Endodermal cell (in vitro differentiated cells): ENCODE measurements around the gene EML1. TPM values are rescaled to one million over a fixed set of nuclear protein-coding genes. Genes with fewer than 3 reads are reported as not detected.

Source experiments
- DNase-seq: peaks from one replicate; pipeline ENCODE4 v3.0.0-alpha.2; 2017
- H3K27ac ChIP-seq: 2 replicates; pipeline ENCODE4 v1.5.1; 2013; ENCODE audit warnings: mild to moderate bottlenecking, low read depth, low read length, moderate library complexity
- H3K27me3 ChIP-seq: 2 replicates; pipeline ENCODE4 v1.6.1; 2013; ENCODE audit warnings: mild to moderate bottlenecking, low read length, moderate library complexity; ENCODE audit not compliant: insufficient read depth, control insufficient read depth, poor library complexity, severe bottlenecking
- H3K36me3 ChIP-seq: 2 replicates; pipeline ENCODE4 v1.7.0; 2013; ENCODE audit warnings: mild to moderate bottlenecking, low read length, moderate library complexity; ENCODE audit not compliant: control insufficient read depth, insufficient read depth
- H3K4me1 ChIP-seq: one replicate; pipeline ENCODE4 v1.7.0; 2013; ENCODE audit warnings: low read length; ENCODE audit not compliant: control insufficient read depth, insufficient read depth
- H3K4me3 ChIP-seq: 2 replicates; pipeline ENCODE4 v1.5.1; 2013; ENCODE audit warnings: mild to moderate bottlenecking, low read length, moderate library complexity
- H3K9ac ChIP-seq: 2 replicates; pipeline ENCODE4 v1.6.1; 2013; ENCODE audit warnings: mild to moderate bottlenecking, low read length, moderate library complexity; ENCODE audit not compliant: poor library complexity, severe bottlenecking; ENCODE audit errors: extremely low read depth
- H3K9me3 ChIP-seq: 2 replicates; pipeline ENCODE4 v1.6.1; 2013; ENCODE audit warnings: mild to moderate bottlenecking, low read length, moderate library complexity; ENCODE audit not compliant: control insufficient read depth
- H3K27ac Mint-ChIP-seq: 2 replicates; pipeline ENCODE4 v1.8.0; 2020; ENCODE audit warnings: mixed read lengths
- H3K27me3 Mint-ChIP-seq: 2 replicates; pipeline ENCODE4 v1.8.0; 2021; ENCODE audit warnings: mild to moderate bottlenecking, mixed read lengths; ENCODE audit not compliant: insufficient read depth
- H3K36me3 Mint-ChIP-seq: 2 replicates; pipeline ENCODE4 v1.8.0; 2020; ENCODE audit warnings: low read depth, mixed read lengths
- H3K4me1 Mint-ChIP-seq: 2 replicates; pipeline ENCODE4 v1.8.0; 2020; ENCODE audit warnings: mixed read lengths
- H3K4me3 Mint-ChIP-seq: 2 replicates; pipeline ENCODE4 v1.8.0; 2020; ENCODE audit warnings: mild to moderate bottlenecking, moderate library complexity, mixed read lengths
- H3K9me3 Mint-ChIP-seq: 2 replicates; pipeline ENCODE4 v1.8.0; 2020; ENCODE audit warnings: mild to moderate bottlenecking, mixed read lengths
- WGBS, 2 experiments: methylation state at CpG; one replicate each; pipeline versions ENCODE4 v1.1.5 to v1.1.7; 2013; ENCODE audit warnings: missing lambda C conversion rate in 2 of 2, mixed read lengths in 1 of 2; ENCODE audit not compliant: insufficient coverage in 1 of 2, insufficient read length in 1 of 2; 5-methylcytosine and 5-hydroxymethylcytosine counted together
- total RNA-seq, 2 donors: library from RNA; stranded (reverse); fragmentation: NEBNext Ultra II Directional in 1 of 2; extraction: Animal tissue kit (Norgen Biotek cat#: 25700) in 1 of 2; gene quantifications; 2 replicates in 1 of 2; 3 replicates in 1 of 2; pipeline ENCODE4 v1.2.1, GENCODE V29; 2021
- TF ChIP-seq, protein P1 (sequence below): fragments of 200-600 bp; sonication (generic); conservative IDR thresholded peaks from 2 replicates; pipeline ENCODE4 v1.5.0; 2021; ENCODE audit warnings: antibody characterized with exemption, mild to moderate bottlenecking

The EML1 gene
- total RNA-seq, 2 donors from 2014 or later = 25.0 to 31.4 TPM

DNA sequence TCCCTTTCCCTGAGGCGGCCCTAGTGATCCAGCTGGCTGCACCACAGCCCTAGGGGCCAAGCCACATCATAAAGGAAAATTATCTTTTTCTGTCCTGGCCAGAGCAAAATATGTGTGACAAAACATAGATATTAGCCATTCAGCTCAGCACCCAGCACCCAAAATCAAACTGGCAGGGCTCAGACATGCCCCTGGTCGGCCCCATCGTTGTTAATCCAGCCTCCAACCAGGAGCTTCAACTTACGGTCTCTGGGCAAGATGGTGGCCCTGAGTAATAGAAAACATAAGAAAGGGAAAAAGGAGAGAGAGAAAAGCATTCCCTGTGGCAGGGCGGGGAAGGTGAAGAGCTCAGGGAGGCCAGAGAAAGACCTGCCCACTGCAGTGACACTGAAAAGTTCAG lies 111.9 kb downstream of the EML1 start:
- Histone ChIP-seq H3K36me3 (peaks cover 49% of the 10 kb centered on the region), H3K27me3 (no peaks in the 10 kb centered on the region), H3K27ac (no peak overlapping the region), H3K9me3 (peaks cover 34% of the 10 kb centered on the region), H3K4me3 (no peak overlapping the region), H3K4me1 (peaks cover 3% of the 10 kb centered on the region), H3K9ac (no peak overlapping the region)
- H3K4me3 Mint-ChIP-seq = no peak overlapping the region
- H3K27ac Mint-ChIP-seq = no peak overlapping the region
- H3K27me3 Mint-ChIP-seq = no peaks in the 10 kb centered on the region
- no peak for DNase-seq
- TF ChIP-seq, protein P1, sequence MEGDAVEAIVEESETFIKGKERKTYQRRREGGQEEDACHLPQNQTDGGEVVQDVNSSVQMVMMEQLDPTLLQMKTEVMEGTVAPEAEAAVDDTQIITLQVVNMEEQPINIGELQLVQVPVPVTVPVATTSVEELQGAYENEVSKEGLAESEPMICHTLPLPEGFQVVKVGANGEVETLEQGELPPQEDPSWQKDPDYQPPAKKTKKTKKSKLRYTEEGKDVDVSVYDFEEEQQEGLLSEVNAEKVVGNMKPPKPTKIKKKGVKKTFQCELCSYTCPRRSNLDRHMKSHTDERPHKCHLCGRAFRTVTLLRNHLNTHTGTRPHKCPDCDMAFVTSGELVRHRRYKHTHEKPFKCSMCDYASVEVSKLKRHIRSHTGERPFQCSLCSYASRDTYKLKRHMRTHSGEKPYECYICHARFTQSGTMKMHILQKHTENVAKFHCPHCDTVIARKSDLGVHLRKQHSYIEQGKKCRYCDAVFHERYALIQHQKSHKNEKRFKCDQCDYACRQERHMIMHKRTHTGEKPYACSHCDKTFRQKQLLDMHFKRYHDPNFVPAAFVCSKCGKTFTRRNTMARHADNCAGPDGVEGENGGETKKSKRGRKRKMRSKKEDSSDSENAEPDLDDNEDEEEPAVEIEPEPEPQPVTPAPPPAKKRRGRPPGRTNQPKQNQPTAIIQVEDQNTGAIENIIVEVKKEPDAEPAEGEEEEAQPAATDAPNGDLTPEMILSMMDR = no peak
- peaks cover 10% of the 10 kb centered on the region for H3K4me1 Mint-ChIP-seq
- H3K36me3 Mint-ChIP-seq = peaks cover 67% of the 10 kb centered on the region
- WGBS, 2 experiments = 91 to 100% methylated on average over 2 to 5 of the region's 5 CpGs
- peaks cover 25% of the 10 kb centered on the region for H3K9me3 Mint-ChIP-seq

DNA sequence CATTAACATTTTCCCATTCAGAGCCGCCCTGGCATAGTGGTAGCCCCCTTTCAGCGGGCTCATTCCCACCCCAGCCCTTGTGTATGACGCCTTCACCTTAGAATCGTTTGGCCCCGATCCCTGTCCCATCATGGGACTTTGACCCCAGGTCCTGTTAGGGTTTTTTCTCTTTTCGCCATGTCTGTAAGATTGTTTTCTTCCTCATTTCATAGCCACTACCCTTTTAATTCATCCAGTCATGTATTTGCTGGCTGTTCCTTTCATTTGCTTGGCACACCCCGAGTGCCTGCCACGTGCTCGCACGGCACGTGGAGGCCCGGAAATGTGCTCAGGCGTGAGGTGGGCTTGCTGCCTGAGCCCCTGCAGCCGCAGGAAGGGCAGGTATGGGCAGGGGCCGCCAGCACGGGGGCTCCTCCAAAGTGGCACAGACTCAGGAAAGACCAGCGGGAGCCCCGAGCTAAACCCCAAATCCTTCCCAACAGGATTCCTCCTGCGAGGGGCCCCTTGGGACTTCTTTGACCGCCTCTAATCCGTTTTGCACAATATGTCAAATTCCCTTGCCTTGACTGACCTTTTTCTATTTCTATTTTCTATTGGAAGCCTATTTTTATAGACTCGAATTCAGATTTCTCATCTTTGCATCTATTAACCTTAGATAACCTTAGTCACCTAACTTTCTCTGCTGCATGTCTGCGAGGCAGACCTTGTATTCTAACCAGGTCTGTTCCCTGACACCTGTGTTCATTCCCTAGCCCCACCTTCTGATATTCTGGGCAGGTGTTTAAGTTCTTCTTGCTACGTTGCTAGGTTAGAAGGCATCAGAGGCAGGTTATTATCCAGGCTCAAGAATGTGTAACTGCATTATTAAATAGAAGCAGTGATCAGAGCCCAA lies 114.8 kb downstream of the EML1 start:
- Mint-ChIP-seq H3K4me3 (no peak overlapping the region), H3K36me3 (peaks cover 55% of the 10 kb centered on the region), H3K9me3 (peaks cover 17% of the 10 kb centered on the region), H3K27ac (no peak overlapping the region), H3K27me3 (no peaks in the 10 kb centered on the region), H3K4me1 (peaks cover 19% of the 10 kb centered on the region)
- no peaks in the 10 kb centered on the region for H3K27me3 ChIP-seq
- H3K9me3 ChIP-seq = peaks cover 12% of the 10 kb centered on the region
- peaks cover 11% of the 10 kb centered on the region for H3K4me1 ChIP-seq
- H3K9ac ChIP-seq = no peak overlapping the region
- TF ChIP-seq, protein P1 = no peak
- no peak overlapping the region for H3K4me3 ChIP-seq
- H3K36me3 ChIP-seq = peaks cover 39% of the 10 kb centered on the region
- H3K27ac ChIP-seq = no peak overlapping the region
- no peak for DNase-seq
- WGBS, 2 experiments = 93 to 100% methylated on average over 14 to 24 of the region's 24 CpGs

DNA sequence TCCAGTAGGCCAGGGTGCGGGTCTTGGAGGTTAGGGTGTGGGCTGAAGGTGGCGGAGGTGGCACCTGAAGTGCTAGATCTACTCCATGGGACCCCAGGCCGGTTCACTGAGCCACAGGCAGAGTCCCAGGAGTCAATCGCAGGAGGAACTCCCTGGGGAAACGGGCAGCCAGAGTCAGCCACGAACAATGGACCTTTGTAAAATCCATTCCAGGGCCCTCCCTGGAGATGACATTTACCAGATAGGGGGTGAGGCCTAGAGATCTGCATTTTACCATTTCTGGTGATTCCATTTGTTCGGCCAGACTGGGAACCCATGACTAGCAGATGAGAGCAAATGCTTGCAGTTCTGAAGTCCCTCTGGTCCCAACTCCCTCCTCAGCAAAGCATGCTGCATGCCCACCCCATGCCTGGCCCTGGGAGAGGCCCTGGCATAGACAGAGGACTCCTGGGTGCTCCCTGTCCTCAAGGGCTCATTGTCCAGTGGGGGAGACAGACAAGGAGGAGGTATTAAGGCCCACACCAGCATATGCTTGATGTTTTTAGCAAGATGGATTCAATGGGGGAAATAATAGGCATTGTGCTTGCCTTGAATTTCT lies 115.5 kb downstream of the EML1 start:
- H3K4me1 Mint-ChIP-seq = peaks cover 19% of the 10 kb centered on the region
- H3K27ac Mint-ChIP-seq = no peak overlapping the region
- H3K27ac ChIP-seq = no peak overlapping the region
- no peak overlapping the region for H3K4me3 ChIP-seq
- H3K9me3 ChIP-seq = peaks cover 4% of the 10 kb centered on the region
- no peak for DNase-seq
- peaks cover 32% of the 10 kb centered on the region for H3K36me3 ChIP-seq
- TF ChIP-seq, protein P1 = no peak
- H3K9ac ChIP-seq = no peak overlapping the region
- H3K4me1 ChIP-seq = peaks cover 11% of the 10 kb centered on the region
- H3K36me3 Mint-ChIP-seq = peaks cover 48% of the 10 kb centered on the region
- no peak overlapping the region for H3K4me3 Mint-ChIP-seq
- no peaks in the 10 kb centered on the region for H3K27me3 ChIP-seq
- no peaks in the 10 kb centered on the region for H3K27me3 Mint-ChIP-seq
- peaks cover 10% of the 10 kb centered on the region for H3K9me3 Mint-ChIP-seq
- WGBS, 2 experiments = 81 to 93% methylated on average over 4 to 7 of the region's 7 CpGs
